Effector CD8-positive, alpha-beta T cell (primary cell): ENCODE data around the gene MAN1C1.
"Not testable (repeated sequence)": the region's sequence is repeated elsewhere in the genome, so short reads cannot be mapped to it uniquely, and the experiment has no call there.

Source experiments
- DNase-seq: peaks from one replicate; lab custom pipeline; 2025; lab: John Stamatoyannopoulos, UW

MAN1C1 gene

DNA sequence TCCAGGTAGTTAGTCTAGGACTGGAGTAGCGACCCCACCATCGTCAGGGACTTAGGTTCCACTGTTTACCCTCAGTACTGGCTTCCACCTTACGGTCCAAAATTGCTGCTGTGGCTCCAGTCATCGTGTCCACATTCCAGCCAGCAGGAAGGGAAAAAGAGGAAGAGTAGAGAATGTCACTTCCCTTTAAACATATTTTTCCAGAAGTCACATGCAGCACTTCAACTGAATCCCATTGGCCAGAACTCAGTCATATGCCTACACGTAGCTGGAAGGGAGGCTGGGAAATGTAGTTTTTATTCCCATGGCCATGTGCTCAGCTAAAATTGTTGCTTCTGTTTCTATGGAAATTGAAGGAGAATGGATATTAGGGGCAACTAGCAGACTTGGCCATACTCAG lies 99.3 kb downstream of the MAN1C1 start:
- no peak for DNase-seq

DNA sequence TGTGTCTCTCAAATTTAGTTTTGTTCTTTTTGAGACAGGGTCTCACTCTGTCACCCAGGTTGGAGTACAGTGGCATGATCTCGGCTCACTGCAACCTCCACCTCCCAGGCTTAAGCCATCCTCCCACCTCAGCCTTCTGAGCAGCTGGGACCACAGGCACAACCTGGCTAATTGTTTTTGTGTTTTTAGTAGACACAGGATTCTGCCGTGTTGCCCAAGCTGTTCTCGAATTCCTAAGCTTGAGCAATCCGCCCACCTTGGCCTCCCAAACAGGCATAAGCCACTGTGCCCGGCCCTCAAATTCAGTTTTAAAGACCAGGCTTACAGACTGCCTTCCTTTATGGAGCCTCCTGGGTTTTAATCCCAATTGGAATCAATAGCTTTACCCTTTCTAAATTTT lies 99.7 kb downstream of the MAN1C1 start:
- no peak for DNase-seq

DNA sequence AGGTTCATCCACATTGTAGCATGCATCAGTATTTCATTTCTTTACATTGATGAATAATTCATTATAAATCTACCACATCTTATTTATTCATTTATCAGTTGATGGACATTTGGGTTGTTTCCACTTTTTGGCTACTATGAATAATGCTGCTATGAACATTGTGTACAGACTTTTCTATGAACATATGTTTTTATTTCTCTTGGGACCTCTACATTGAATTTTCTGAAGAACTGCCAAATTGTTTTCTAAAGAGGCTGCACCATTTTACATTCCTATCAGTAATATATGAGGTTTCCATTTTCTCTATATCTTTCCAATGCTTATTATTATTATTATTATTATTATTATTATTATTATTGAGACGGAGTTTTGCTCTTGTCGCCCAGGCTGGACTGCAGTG lies 102.1 kb downstream of the MAN1C1 start:
- no peak for DNase-seq

DNA sequence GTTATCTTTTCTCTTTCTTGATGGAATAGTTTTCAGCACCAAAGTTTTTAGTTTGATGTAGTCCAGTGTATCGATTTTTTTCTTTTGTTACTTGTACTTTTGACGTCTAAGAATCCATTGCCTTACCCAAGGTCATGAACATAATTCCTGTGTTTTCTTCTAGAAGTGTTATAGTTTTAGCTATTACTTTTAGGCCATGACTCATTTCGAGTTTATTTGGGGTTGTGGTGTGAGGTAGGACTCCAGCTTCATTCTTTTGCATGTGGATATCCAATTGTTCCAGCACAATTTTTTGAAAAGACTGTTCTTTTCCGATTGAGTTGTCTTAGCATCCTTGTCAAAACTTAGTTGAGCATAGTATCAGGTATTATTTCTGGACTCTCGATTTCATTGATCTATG lies 104.0 kb downstream of the MAN1C1 start:
- DNase-seq, result no peak

DNA sequence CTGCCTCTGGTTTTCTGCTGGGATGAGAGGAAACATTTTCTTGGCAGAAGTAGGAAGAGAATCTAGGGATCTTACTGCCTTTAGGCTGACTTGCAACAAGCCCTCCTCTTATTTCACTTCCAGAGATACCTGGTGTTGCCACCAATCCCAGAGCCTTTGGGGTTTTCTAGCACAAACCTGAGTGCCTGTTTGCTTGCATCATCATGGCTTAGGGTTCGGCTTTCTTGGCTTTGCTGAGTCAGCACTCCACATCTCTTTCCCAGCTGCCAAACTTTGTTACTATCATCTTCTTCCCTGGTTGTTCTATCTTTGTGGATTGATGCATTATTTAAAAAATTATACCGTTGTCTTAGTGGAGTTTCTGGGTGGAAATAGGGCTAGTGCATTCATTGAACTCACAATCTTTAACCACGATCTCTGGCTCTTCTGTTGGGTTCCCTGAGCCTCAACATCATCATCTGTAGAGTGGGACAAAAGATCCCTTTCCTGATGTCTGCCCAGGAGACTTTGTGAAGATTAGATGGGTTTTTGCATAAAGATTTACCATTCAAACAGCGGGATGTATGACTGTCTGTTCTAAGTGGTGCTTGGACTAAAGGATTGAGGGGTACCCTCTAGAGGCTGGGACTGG lies 106.8 kb downstream of the MAN1C1 start:
- no peak for DNase-seq

DNA sequence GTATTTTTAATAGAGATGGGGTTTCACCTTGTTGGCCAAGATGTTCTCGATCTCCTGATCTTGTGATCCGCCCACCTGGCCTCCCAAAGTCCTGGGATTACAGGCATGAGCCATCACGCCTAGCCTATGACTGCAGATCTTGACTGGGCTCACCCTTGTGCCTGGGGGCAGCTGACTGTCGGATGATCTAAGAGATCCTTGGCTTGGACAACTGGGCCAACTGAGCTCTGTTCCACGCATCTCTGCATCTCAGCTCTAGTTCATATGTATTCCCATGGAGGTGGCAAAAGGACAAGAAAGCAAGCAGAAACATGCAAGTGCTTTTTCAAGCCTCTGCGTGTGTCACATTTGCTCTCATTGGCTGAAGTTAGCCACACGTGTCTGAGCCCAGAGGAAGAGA lies 107.6 kb downstream of the MAN1C1 start:
- DNase-seq, result no peak

DNA sequence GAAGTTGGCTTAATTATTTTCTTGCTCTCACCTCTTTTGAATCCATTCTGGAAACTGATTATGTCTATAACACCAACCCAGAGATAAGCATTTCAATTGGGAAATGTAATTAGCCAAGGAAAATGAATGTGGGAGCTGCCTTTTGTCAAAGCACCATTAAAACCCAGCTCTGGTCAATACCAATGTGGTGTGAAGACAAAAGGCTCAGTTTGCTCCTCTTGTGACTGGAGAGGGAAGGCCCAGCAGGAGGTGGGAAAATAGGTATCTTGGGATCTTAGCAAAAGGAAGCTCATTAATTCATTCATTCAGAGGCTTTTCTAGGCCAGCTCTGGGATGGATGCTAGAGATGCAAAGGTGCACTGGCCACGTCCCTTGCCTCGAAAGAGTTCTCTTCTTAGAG lies 108.4 kb downstream of the MAN1C1 start:
- no peak for DNase-seq

DNA sequence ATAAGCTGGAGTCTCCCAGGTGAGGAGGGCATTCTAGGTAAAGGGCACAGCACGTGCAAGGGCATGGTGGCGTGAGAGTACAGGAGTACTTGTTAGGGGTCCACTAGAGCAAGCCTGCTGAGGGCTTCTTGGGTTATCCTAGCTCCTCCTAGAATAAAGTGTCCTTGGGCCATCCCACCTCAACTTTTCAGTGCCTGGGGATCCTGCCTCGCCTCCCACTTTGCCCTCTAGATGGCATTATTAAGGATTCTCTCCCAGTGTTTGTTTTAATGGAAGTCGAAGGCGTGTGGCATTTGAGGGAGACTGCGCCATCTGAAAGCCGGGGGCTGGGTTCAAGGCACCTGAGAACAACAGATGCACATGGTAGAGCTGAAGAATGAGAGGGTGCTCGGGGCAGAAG lies 108.9 kb downstream of the MAN1C1 start:
- DNase-seq, result no peak

DNA sequence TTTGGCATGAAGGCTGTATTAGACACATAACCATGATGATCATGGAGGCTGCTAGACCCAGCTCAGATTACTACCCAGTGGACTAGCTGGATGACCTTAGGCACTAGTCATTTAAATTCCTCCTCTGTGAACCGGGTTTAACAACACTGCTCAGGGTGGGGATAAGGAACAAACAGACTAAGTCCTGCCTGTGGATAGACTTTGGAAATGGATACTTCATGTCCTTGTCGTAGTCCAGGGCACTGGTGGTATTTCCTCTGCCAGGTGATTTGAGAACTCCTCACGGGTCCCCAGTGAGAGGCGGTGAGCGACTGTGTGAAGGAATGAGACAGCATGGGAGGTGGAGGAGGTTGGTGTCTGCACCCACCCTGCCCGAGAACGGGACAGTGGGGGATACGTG lies 110.5 kb downstream of the MAN1C1 start:
- no peak for DNase-seq

DNA sequence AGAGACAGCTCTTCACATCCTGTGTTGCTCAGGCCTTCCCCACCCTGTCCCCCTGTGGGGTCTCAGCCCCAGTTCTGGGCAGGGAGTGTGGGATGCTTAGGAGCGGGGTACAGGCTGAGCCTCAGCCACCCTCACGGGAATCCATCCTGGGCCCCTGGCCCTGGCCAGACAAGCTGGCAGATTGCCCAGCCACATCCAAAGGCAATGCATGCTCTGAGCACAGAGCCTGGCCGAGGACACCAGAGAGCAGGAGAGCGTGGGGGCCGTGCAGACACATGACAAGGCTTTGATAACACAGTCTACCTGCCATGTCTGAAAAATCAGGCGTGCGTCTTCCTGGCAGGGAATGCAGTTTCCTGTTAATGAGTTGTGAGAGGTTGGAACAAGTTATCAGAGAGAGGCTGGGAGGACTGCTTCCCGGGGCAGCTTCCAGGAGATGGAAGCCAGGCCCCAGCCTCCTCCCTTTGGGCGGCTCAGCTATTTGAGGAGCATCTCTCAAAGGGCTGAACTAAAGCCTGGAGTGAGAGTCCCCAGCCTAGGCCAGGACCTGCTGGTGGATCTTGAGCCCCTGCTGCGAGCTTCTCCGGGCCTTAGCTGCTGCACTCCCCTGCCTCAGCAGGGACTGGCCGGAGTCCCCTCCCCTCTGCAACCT lies 111.2 kb downstream of the MAN1C1 start:
- no peak for DNase-seq

DNA sequence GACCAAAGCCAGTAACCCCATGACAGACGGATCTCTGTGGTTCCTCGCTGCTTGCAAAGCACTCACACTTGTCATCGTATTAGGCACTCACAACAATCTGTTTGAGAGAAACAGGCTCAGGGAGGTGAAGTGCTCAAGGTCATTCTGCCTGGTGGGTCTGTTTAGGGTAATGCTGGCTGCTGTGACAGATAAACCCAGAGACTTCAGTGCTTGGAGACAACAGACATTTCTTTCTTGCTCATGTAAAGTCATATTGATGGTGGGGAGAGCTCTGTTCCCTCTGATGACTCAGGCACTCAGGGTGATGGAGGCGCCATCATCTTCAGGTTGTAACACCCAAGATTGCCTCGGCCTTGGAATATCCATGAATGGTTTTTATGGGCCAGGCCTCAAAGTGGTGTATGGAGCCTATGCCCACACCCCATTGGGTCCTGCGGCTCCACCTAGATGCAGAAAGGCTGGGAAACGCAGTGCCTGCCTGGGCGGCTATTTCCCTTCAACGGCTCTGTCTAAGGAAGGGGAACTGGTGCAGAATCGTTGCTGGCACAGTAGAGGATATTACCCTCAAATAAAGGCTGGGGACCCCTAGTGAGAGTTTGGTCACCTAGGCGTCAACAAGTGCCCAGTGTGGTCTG lies 111.8 kb downstream of the MAN1C1 start:
- DNase-seq, result no peak

DNA sequence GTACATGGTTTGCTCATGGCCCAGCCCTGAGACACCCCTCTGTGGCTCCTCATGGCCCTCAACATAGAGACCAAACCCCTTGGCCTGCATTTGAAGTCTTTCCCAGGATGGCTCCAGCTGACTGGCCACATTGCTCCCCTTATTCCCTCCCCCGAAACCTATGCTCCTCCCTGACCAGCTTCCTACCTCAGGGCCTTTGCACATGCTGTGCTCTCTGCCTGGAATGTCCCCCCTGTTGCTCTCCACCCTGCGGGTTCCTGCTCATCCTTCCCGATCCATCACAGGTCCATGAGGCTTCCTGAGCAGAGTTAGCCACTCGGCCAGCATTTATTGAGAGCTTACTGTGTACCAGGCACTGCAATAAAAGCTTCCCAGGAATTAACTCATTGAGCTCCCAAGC lies 112.5 kb downstream of the MAN1C1 start:
- no peak for DNase-seq

DNA sequence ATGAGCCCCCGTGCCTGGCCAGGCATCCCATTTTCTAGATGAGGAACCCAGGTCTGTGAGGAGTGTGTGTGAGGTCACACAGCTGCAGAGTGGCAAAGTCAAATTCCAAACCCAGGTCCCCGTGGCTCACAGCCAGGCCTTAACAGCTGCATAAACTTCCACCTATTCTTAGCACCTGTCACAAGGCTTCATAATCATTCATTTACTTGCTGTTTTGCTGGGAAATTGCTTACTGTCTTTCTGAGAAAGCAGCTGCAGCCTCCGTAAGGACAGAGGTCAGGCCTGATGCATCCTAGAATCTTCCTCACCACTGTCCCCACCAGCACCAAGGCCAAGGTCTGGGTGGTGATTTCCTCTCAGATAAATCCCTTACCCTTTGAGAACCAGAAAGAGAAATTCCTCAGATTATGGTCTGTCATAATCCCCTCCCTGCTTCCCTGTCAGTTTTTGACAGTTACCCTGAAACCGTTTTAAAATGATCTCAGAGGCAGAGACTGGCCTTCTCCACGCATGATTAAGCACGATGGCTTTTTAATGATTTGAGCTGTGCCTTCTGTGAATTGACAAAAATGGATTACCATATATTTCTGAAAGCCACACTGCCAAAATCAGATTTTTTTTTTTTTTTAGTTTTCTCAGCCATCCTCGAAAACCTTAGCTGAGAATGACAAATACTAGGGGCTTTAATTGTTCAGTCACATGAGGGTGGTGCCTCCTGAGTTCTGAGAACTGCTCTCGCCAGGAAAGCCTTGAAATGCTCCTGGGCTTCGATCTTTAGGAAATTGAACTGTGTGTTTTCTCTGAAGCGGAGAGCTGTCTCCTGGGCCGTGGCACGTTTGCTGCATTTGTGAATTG lies 113.4 kb downstream of the MAN1C1 start:
- no peak for DNase-seq

DNA sequence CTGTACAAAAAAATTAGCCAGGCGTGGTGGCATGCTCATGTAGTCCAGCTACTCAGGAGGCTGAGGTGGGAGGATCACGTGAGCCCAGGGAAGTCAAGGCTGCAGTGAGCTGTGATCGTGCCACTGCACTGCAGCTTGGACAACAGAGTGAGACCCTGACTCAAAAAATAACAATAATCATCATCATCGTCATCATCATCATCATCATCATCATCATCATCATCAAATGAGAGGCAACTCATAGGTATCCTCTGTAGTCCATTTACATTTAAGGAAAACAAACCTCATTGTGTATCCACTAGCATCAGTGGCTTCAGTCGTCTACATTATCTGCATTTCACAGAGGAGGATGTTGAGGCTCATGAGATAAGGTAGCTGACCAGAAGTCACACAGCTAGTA lies 114.6 kb downstream of the MAN1C1 start:
- no peak for DNase-seq

DNA sequence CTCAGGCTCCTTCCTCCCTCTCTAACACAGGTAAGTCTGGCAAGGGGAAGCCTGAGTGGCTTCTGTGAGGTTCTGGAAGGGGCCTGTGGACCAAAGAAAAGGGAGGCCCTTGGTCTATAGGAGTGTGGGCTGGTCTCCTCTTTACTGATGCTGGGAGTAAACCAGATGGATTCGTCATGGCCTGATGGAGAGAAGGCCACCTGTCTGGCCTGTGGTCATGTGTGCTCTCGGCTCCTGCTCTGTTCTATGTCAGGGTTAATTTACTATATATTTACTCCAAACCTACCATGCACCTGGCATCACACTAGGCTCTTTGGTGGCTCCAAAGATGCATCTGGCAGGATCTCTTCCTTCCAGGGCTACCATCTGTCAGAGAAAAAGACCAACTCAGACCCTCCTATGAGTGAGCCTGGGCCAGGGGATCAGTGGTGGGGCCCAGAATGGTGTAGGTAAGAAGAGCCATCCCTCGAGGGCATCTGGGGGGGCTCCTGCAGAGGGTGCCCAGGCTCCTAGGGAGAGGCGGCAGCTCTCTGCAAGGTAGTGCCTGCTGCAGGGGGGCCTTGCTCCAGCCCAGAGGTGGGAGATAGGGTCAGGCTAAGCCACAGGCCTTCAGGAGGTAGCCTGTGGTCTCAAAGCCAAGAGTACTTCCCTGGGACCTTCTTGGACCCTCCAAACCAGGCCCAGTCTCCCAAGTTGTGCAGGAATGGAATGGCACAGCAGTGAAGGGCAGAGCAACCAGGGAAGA lies 115.2 kb downstream of the MAN1C1 start:
- no peak for DNase-seq

DNA sequence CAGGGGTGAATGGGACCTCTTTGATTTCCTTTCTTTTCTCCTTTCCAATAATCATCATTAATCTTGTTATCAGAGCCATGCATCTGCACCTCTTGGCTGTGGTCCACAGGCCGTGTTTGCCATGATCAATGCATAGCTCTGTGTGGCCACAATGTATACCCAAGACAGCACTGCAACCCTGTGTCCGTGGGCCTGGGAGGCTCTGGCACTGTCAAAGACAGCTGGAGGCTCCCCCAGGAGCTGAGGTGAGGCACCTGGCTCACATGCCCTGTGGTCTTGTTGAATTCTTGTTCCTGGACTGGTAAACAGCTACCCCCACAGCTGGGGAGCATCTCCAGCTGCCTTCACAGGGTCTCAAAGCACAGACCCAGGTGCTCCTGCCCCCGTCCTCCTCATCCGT lies 116.2 kb downstream of the MAN1C1 start:
- DNase-seq, result no peak

DNA sequence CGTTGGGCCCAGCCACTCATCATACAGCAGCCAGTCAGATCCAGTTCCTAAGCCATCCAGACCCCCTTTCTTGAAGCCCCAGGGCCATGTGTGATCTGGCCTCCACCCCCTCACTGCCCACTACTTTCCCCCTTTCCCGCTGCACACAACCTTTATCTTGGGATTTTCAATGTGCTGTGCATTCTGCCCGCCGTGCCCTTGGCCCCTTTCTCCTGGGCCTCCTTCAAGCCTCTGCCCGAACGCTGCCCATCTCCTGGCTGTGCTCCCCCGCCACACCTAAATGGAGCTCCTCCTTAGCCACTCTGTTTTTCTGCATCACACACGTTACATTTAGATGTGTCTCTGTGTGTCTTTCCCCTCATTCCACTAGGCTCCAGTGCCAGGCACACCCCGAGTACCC lies 116.7 kb downstream of the MAN1C1 start:
- no peak for DNase-seq

DNA sequence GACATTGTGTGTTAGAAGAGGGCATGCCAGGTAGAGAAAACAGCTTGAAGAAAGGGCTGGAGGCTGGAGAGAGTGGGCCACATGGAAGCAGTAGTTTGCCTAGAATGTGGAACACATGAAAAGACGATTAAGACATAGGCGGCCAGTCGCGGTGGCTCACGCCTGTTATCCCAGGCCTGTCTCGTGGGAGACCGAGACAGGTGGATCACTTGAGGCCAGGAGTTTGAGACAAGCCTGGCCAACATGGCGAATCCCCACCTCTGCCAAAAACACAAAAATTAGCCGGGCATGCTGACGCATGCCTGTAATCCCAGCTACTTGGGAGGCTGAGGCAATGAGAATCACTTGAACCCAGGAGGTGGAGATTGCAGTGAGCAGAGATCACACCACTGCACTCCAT lies 118.4 kb downstream of the MAN1C1 start:
- not testable (repeated sequence) for DNase-seq

DNA sequence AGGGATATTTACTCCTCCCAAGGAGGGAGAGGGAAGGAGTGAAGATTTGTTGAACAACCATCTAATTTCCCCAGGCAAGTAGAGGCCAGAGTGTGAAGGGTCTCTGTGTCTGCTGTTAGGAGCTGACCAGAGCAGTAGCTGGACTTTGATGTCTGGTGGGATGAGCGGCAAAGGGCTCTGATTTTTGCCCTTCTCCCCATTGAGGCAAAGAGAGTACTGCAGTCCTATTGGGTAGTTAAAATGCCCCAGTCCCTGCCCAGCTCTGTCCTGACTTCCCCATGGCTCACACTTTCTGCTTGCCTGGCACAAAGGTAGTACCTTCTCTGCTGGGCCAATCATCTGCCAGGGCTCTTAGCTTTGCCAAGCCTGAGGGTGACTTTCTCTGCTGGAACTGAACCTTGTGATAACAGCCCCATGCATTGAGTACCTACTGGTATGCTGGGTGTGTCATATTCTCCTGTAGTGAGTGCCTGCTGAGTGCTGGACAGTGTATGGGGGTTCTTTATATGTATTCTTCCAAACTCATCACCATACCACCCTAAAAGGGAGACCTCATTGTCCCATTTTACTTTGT lies 119.5 kb downstream of the MAN1C1 start:
- no peak for DNase-seq

DNA sequence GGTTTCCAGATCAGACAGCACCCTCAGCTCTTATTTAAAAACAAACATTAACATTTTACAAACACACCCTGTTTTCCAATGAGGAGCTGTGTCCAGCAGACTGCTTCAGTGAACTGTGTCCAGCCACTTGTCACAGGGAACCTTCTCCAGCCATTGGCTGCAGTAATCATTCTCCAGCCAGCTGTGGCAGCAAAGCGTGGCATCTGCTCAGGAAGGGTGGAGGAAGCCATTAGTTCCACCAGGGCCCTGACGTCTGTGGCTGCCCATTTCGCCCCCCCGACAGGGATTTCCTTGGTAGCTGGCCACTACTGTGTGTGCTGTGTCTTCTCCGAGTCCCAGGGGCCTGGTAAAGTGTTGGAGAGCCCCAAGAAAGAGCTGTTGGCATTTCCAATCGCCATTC lies 120.5 kb downstream of the MAN1C1 start:
- no peak for DNase-seq

DNA sequence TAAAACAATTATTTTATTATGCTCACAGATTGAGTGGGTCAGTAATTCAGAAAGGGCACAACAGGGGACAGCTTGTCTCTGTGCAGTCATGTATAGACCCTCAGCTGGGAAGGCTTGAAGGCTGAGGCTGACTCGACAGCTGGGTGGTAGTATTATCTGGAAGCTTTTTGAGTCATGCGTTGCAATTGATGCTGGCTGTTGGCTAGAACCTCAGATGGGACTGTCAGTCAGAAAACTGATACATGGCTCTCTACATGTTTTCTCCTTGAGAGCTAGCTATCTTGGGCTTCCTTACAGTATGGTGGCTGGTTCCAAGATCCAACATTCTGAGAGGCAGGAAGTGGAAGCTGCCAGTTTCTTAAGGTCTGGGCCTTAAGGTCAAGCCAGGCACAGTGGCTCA lies 121.9 kb downstream of the MAN1C1 start:
- no peak for DNase-seq

DNA sequence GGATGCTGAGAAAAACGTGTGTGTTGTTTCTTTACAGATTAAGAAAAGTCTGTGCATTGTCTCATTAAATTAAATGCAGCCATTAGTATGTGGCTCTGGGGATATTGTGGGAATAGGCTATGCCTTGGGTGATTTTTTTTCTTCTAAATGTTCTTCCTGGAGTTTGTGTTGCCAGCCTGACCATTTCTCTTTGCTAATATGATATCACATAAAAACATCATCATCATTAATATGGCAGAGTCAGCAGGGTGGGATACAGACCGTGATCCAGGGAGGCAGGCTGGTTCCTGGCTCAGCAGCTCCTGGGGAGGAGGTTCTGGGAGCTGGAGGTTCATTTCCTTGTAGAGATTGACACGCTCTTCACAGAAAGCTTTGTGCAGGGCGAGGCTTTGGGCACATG lies 122.8 kb downstream of the MAN1C1 start:
- no peak for DNase-seq
